GM20000 (cell line): ENCODE measurements around the gene STARD13.

Experiments
- DNase-seq: peaks from one replicate; pipeline ENCODE4 v3.0.0; 2012; ENCODE audit warnings: low spot score
- TF ChIP-seq, protein P1 (sequence below): IDR thresholded peaks from 2 replicates; pipeline ENCODE4 v1.5.1; 2012; ENCODE audit warnings: mild to moderate bottlenecking, control low read depth; ENCODE audit errors: extremely low read depth, missing control alignments

The STARD13 gene

GRCh38 chr13:33277037-33277740, 8.4 kb downstream of the STARD13 start:
- DNase-seq: no peak
- TF ChIP-seq, protein P1, sequence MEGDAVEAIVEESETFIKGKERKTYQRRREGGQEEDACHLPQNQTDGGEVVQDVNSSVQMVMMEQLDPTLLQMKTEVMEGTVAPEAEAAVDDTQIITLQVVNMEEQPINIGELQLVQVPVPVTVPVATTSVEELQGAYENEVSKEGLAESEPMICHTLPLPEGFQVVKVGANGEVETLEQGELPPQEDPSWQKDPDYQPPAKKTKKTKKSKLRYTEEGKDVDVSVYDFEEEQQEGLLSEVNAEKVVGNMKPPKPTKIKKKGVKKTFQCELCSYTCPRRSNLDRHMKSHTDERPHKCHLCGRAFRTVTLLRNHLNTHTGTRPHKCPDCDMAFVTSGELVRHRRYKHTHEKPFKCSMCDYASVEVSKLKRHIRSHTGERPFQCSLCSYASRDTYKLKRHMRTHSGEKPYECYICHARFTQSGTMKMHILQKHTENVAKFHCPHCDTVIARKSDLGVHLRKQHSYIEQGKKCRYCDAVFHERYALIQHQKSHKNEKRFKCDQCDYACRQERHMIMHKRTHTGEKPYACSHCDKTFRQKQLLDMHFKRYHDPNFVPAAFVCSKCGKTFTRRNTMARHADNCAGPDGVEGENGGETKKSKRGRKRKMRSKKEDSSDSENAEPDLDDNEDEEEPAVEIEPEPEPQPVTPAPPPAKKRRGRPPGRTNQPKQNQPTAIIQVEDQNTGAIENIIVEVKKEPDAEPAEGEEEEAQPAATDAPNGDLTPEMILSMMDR: no peak

DNA sequence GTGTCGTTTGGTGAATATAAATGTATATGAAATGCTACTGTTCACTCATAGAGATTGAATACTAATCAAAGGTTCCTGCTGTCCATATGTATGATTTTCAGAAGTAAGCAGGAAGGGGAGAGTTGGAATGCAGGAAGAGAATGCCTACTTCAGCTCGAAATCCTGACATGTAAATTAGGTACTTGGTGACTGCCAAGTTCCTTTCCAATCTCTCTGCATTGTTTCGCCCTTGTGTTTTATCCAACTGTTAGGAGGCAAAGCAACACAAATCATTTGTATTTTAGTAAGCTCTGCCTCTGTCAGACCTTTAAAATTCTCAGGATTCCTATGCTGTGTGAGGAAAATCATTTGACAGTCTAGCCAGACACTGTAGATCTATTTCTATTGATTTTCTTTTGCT, 9.0 kb downstream of the STARD13 start:
- TF ChIP-seq, protein P1: no peak
- no peak for DNase-seq

DNA sequence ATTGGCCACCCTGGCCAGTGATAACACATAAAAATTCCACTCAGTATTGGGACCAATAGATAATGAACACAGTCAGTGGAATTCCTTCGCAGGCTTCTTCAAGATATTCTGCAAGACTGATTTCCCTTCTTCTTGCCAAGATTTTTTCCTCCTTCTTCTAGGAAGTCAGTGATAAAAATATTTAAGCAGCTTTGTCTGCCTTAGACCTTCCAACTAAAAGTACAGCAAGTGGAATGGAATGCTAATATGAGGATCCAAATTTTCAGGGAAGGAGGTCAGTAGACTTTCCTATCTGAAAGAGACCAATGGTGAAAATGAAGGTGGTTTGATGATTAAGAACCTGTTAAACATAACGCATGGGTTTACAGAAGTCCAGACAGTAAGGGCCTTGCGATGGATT, 9.6 kb downstream of the STARD13 start:
- DNase-seq: no peak
- TF ChIP-seq, protein P1: no peak

DNA sequence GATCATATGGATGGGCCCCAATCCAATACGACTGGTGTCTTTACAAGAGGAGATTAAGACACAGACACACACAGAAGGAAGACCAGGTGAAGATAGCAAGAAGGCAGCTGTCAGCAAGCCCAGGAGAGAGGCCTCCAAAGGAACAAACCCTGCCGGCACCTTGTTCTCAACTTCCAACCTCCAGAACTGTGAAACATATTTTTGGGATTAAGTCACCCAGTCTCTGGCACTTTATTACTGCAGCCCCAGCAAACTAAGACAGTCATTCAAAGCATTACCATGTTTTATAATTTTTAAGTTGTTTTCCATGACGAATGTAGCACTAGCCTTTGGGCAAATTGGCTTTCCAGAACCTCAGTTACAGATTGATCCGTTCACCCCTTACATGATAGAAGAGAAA, 11.3 kb downstream of the STARD13 start:
- no peak for DNase-seq
- TF ChIP-seq, protein P1: no peak

GRCh38 chr13:33272531-33273124, 12.9 kb downstream of the STARD13 start:
- TF ChIP-seq, protein P1: no peak
- DNase-seq: no peak

GRCh38 chr13:33271759-33272158, 13.8 kb downstream of the STARD13 start:
- TF ChIP-seq, protein P1: no peak
- no peak for DNase-seq

DNA sequence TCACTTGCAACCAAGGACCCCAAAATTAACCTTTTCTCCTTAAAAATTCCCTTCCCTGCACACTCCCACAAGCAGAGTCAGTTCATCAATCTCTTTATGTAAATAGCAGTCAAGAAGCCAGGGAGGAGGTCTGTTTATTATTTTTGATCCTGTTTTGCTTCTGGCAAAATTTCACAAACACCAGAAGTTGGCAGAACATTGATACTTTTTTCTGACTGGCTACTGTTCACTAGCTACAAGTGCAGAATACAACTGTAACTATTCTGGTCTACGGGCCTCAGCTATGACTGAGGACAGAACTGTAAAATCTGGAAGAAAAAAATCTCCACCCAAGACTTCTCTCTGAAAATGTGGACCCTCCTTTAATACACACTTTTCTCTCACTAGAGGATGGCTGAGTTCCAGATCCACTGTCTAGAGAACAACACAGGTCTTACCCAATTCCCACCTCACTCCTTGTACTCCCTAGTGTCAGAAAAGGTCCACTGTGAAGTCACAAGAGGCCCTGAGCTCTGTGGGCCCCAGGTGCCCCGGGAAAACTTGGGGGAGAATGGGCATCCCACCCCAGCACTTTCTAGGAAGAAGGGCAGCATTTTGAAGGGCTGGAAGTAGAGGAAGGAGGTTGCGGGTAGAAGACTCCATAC, 14.5 kb downstream of the STARD13 start:
- no peak for DNase-seq
- TF ChIP-seq, protein P1: no peak
